Activated CD4-positive, alpha-beta T cell treated with anti-CD3 and anti-CD28 coated beads for 36 hours (primary cell): ENCODE measurements around the gene ZDHHC13. TPM values are rescaled to one million over a fixed set of nuclear protein-coding genes. Genes with fewer than 3 reads are reported as not detected.

Experiments used
- ATAC-seq: fragments of 200-7000 bp; cut with Tn5 transposase; one replicate; pipeline ENCODE4 v1.10.0; 2021; ENCODE audit warnings: mild to moderate bottlenecking, moderate library complexity
- CTCF ChIA-PET: fragments of 350-600 bp; sonication (Branson Sonifier 250); formaldehyde crosslinking; loops from one replicate; lab custom pipeline; 2021; ENCODE audit warnings: antibody characterized with exemption; lab: Charles Lee
- POLR2A ChIA-PET: fragments of 350-600 bp; sonication (Branson Sonifier 250); formaldehyde crosslinking; loops from one replicate; lab custom pipeline; 2021; ENCODE audit warnings: antibody characterized with exemption, inconsistent platforms; lab: Charles Lee
- DNase-seq: peaks from one replicate; pipeline ENCODE4 v3.0.0-alpha.2; 2020
- H3K27ac Mint-ChIP-seq: one replicate; pipeline ENCODE4 v1.8.0; 2021; ENCODE audit warnings: mixed read lengths
- H3K27me3 Mint-ChIP-seq: one replicate; pipeline ENCODE4 v1.8.0; 2021; ENCODE audit warnings: mixed read lengths
- H3K36me3 Mint-ChIP-seq: one replicate; pipeline ENCODE4 v1.8.0; 2021; ENCODE audit warnings: low read depth, mixed read lengths
- H3K4me1 Mint-ChIP-seq: one replicate; pipeline ENCODE4 v1.8.0; 2021; ENCODE audit warnings: mixed read lengths
- H3K4me3 Mint-ChIP-seq: one replicate; pipeline ENCODE4 v1.8.0; 2021; ENCODE audit warnings: mild to moderate bottlenecking, moderate library complexity, mixed read lengths
- H3K9me3 Mint-ChIP-seq: one replicate; pipeline ENCODE4 v1.8.0; 2021; ENCODE audit warnings: low read depth, mixed read lengths
- intact Hi-C, 2 experiments: fragments of 100-400 bp; cut with DNase I in 1 of 2; cut with micrococcal nuclease in 1 of 2; formaldehyde crosslinking; loops; one replicate each; pipeline versions ENCODE4 v1.14.2 to v1.15.1; 2022 to 2024; cut with DNase I, micrococcal nuclease
- total RNA-seq, 2 experiments: library from RNA; stranded (reverse); gene quantifications; one replicate each; pipeline ENCODE4 v1.2.3, GENCODE V29; 2021

ZDHHC13 gene
- total RNA-seq, 2 experiments from 2014 or later = 22.9 to 25.9 TPM

GRCh38 chr11:19208959-19209546 is 92.1 kb downstream of the ZDHHC13 start:
- Mint-ChIP-seq H3K9me3 (no peaks in the 10 kb centered on the region), H3K36me3 (no peaks in the 10 kb centered on the region)

GRCh38 chr11:19209617-19210370 is 92.8 kb downstream of the ZDHHC13 start:
- H3K27ac Mint-ChIP-seq = no peak overlapping the region
- no peaks in the 10 kb centered on the region for H3K9me3 Mint-ChIP-seq
- H3K27me3 Mint-ChIP-seq = peaks cover 26% of the 10 kb centered on the region
- POLR2A ChIA-PET = no interaction called here
- intact Hi-C loops = no loop called here
- no peaks in the 10 kb centered on the region for H3K4me1 Mint-ChIP-seq
- CTCF ChIA-PET = no interaction called here
- no peaks in the 10 kb centered on the region for H3K36me3 Mint-ChIP-seq
- DNase-seq = no peak
- ATAC-seq = no peak
- no peak overlapping the region for H3K4me3 Mint-ChIP-seq

More at GRCh38 chr11:19208959-19209546, 92.1 kb downstream of the ZDHHC13 start:
- ChIA-PET CTCF (no interaction called here), POLR2A (no interaction called here)
- H3K4me1 Mint-ChIP-seq = no peaks in the 10 kb centered on the region
- H3K27ac Mint-ChIP-seq = no peak overlapping the region
- H3K27me3 Mint-ChIP-seq = peaks cover 23% of the 10 kb centered on the region
- no peak for ATAC-seq
- DNase-seq = no peak
- H3K4me3 Mint-ChIP-seq = no peak overlapping the region
- intact Hi-C loops = no loop called here

DNA sequence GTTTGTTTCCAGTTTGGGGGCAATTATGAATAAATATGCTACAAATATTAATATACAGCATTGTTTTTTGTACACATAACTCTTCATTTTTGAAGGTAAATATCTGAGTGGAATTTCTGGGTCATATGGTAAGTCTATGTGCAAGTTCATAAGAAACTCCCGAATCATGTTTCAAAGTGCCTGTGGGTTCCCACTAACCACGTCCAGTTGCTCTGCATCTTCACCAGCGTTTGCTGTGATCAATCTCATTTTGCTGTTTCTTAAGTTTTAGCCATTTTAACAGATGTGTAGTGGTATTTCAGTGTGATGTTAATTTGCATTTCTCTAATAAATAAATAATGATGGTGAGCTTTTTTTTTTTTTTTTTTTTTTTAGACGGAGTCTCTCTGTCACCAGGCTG is 99.1 kb downstream of the ZDHHC13 start:
- ATAC-seq (no peak), DNase-seq (no peak)
- Mint-ChIP-seq H3K4me3 (no peak overlapping the region), H3K36me3 (no peaks in the 10 kb centered on the region), H3K27me3 (peaks cover 15% of the 10 kb centered on the region), H3K4me1 (no peaks in the 10 kb centered on the region), H3K27ac (no peak overlapping the region), H3K9me3 (no peaks in the 10 kb centered on the region)
- ChIA-PET POLR2A (no interaction called here), CTCF (no interaction called here)
- intact Hi-C loops = no loop called here

DNA sequence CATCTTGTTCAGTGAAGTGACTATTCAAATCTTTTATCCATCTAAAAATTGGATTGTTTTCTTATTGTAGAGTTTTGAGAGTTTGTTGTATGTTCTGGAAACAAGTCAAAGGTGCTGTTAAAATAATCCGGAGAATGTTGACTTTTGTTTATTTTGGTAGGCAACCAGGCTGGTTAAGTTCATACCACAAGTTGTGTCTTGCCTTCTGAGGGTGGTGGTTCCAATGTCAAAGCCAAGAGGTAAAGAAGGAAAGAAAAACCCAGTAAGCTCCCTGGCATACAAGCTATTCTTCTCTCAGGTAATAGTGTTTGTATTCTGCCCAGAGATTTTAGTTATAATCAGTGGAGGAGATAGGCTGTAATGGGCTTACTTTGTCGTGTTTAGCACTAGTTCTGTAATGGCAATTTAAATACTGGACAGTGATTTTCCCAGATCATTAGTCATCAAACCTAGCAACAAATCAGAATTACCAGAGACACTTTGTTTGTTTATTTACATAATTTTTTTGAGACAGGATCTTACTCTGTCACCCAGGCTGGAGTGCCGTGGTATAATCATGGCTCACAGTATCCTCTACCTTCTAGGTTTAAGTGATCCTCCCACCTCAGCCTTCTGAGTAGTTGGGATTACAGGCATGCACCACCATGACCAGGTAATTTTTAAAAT is 99.9 kb downstream of the ZDHHC13 start:
- intact Hi-C loops = no loop called here
- ChIA-PET POLR2A (no interaction called here), CTCF (no interaction called here)
- Mint-ChIP-seq H3K27ac (no peak overlapping the region), H3K4me3 (no peak overlapping the region), H3K9me3 (no peaks in the 10 kb centered on the region), H3K4me1 (no peaks in the 10 kb centered on the region), H3K36me3 (no peaks in the 10 kb centered on the region), H3K27me3 (peaks cover 15% of the 10 kb centered on the region)
- DNase-seq (no peak), ATAC-seq (no peak)

DNA sequence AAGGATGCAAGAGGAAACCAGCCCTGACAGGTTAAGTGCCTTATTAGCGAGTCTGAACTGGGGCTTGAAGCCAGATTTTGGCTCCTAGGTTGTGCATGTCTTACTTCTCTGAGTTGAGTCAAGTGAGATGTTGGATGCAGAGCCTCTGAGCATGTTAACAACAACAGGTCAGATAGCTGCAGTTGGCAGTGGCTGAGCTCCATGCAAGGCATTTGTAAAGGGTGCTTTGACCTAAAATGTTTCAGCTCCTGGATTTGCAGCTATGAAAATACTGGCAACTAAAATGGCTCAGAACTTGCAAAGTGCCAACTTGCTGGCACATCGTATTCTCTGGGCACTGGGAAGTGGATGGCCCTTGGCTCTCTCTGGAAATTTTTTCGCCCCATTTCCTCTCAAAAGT is 101.2 kb downstream of the ZDHHC13 start:
- Mint-ChIP-seq H3K4me3 (no peak overlapping the region), H3K4me1 (no peaks in the 10 kb centered on the region), H3K36me3 (no peaks in the 10 kb centered on the region), H3K27me3 (peaks cover 10% of the 10 kb centered on the region), H3K27ac (no peak overlapping the region), H3K9me3 (peaks cover 3% of the 10 kb centered on the region)
- ChIA-PET CTCF (no interaction called here), POLR2A (no interaction called here)
- no peak for ATAC-seq
- intact Hi-C loops = no loop called here
- DNase-seq = no peak

DNA sequence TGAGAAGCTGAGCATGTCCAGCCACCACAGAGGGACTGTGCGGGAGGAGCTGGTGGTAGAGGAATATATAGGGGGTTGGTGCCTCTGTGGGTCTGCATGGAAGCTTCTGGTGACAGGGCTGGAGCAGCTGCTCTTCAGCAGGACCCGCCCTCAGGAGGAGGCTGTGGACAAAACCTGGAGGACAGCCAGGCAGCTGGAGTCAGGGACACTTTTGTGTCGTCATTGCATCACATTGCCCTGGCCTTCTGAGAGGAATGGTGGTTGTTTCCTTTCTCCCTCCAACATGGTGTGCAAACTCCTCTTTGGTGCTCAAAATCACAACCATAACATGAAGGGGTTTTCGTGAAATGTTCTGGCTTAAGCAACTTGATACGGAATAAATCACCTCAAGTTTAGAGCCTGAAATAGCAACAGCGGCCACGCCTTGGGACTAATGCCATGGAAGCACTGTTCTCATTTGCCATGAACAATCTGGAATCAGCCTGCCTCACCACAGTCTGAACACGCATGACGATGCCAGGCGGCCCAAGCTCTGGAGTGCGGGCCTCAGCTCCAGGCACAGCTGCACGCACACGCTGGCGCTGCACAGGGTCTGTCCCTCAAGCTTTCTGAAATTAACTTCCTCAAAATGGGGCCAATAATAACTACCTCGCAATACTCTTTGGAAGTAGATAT is 102.0 kb downstream of the ZDHHC13 start:
- Mint-ChIP-seq H3K27ac (no peak overlapping the region), H3K4me1 (no peaks in the 10 kb centered on the region), H3K27me3 (peaks cover 8% of the 10 kb centered on the region), H3K36me3 (no peaks in the 10 kb centered on the region), H3K9me3 (peaks cover 3% of the 10 kb centered on the region), H3K4me3 (no peak overlapping the region)
- POLR2A ChIA-PET = no interaction called here
- intact Hi-C loops = no loop called here
- CTCF ChIA-PET = no interaction called here
- no peak for DNase-seq
- no peak for ATAC-seq

- Mint-ChIP-seq H3K4me1 (no peaks in the 10 kb centered on the region), H3K9me3 (peaks cover 3% of the 10 kb centered on the region), H3K27me3 (peaks cover 3% of the 10 kb centered on the region), H3K27ac (no peak overlapping the region), H3K4me3 (no peak overlapping the region), H3K36me3 (peaks cover 15% of the 10 kb centered on the region)
- intact Hi-C loops = no loop called here
- CTCF ChIA-PET = interaction anchor here (1.6 kb wide), 1 partner anchor 14 kb away, joined by 3 read pairs; no protein-coding TSS in a partner anchor
- no peak for DNase-seq
- no peak for ATAC-seq
- POLR2A ChIA-PET = no interaction called here
These were observed 104.1 kb downstream of the ZDHHC13 start for GRCh38 chr11:19220903-19221724.

DNA sequence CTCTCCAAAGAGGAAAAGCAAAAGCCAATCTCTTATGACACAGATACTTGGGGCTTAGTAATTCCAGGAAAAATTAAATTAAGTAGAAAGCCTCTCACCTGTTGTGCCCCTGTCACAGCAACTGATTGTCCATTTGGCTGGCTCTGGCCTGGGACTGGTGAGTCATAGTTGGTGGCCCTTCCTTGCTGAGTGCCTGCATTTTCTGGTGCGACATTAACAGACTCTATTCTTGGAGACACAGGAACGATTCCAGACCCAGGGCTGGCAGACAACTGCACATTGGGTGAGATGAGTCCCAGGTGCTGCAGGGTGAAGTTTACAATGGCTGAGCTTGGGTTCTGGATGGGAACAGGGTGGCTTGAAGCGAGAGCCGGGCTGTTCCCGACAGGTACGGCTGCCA is 108.2 kb downstream of the ZDHHC13 start:
- ChIA-PET CTCF (no interaction called here), POLR2A (no interaction called here)
- H3K36me3 Mint-ChIP-seq = peaks cover 27% of the 10 kb centered on the region

GRCh38 chr11:19225581-19225980 is 108.6 kb downstream of the ZDHHC13 start:
- Mint-ChIP-seq H3K4me3 (no peak overlapping the region), H3K4me1 (no peaks in the 10 kb centered on the region), H3K27me3 (no peaks in the 10 kb centered on the region), H3K27ac (no peak overlapping the region), H3K36me3 (peaks cover 32% of the 10 kb centered on the region), H3K9me3 (peaks cover 3% of the 10 kb centered on the region)
- no peak for ATAC-seq
- ChIA-PET POLR2A (no interaction called here), CTCF (no interaction called here)
- intact Hi-C loops = no loop called here
- no peak for DNase-seq

More for the DNA sequence above, 108.2 kb downstream of the ZDHHC13 start:
- ATAC-seq = no peak
- no peaks in the 10 kb centered on the region for H3K4me1 Mint-ChIP-seq
- no peak for DNase-seq
- no peak overlapping the region for H3K4me3 Mint-ChIP-seq
- intact Hi-C loops = no loop called here
- peaks cover 3% of the 10 kb centered on the region for H3K9me3 Mint-ChIP-seq
- H3K27me3 Mint-ChIP-seq = no peaks in the 10 kb centered on the region
- no peak overlapping the region for H3K27ac Mint-ChIP-seq
